Stimulated activated CD4-positive, alpha-beta T cell treated with anti-CD3 and anti-CD28 coated beads, Interleukin-1b, Interleukin-23, amount 100 ng/mL, for 1 hour (primary cell): Measurements from ENCODE around the gene TACSTD2.
"Not testable (repeated sequence)": the region's sequence is repeated elsewhere in the genome, so short reads cannot be mapped to it uniquely, and the experiment has no call there.

Experiments
- DNase-seq, 2 donors: peaks; one replicate each; pipeline ENCODE4 v3.0.0-alpha.2; 2020; ENCODE audit warnings: low read depth in 2 of 2

Gene TACSTD2

GRCh38 chr1:58576727-58577653, at the start of gene TACSTD2:
Gene TACSTD2 (minus strand): TSS chr1:58577252. CDS start chr1:58577156, 96 bp downstream.
- DNase-seq = no peak

GRCh38 chr1:58626293-58626692, 49.2 kb upstream of the TACSTD2 start:
- DNase-seq = no peak

GRCh38 chr1:58623259-58623658, 46.2 kb upstream of the TACSTD2 start:
- DNase-seq = not testable (repeated sequence)

- DNase-seq = no peak
Measured at GRCh38 chr1:58622571-58622970, 45.5 kb upstream of the TACSTD2 start.

GRCh38 chr1:58621391-58621790, 44.3 kb upstream of the TACSTD2 start:
- DNase-seq = no peak

- no peak for DNase-seq
Measured at GRCh38 chr1:58620926-58621325, 43.9 kb upstream of the TACSTD2 start.

GRCh38 chr1:58620259-58620658, 43.2 kb upstream of the TACSTD2 start:
- DNase-seq = no peak

GRCh38 chr1:58619286-58620054, 42.4 kb upstream of the TACSTD2 start:
- DNase-seq = no peak

- DNase-seq = no peak
Measured at GRCh38 chr1:58618303-58618702, 41.3 kb upstream of the TACSTD2 start.

- DNase-seq = no peak
Measured at GRCh38 chr1:58611861-58612385, 34.9 kb upstream of the TACSTD2 start.

GRCh38 chr1:58608945-58609344, 31.9 kb upstream of the TACSTD2 start:
- no peak for DNase-seq

GRCh38 chr1:58608297-58608696, 31.2 kb upstream of the TACSTD2 start:
- no peak for DNase-seq

- no peak for DNase-seq
Measured at GRCh38 chr1:58607391-58607790, 30.3 kb upstream of the TACSTD2 start.

- not testable (repeated sequence) for DNase-seq
Measured at GRCh38 chr1:58601921-58602320, 24.9 kb upstream of the TACSTD2 start.

- DNase-seq = no peak
Measured at GRCh38 chr1:58597996-58598395, 20.9 kb upstream of the TACSTD2 start.

- no peak for DNase-seq
Measured at GRCh38 chr1:58597076-58597475, 20.0 kb upstream of the TACSTD2 start.

- DNase-seq = no peak
Measured at GRCh38 chr1:58596631-58597052, 19.6 kb upstream of the TACSTD2 start.

GRCh38 chr1:58594546-58594945, 17.5 kb upstream of the TACSTD2 start:
- no peak for DNase-seq

- no peak for DNase-seq
Measured at GRCh38 chr1:58592522-58593134, 15.6 kb upstream of the TACSTD2 start.

GRCh38 chr1:58591806-58592205, 14.8 kb upstream of the TACSTD2 start:
- no peak for DNase-seq

GRCh38 chr1:58590019-58590418, 13.0 kb upstream of the TACSTD2 start:
- no peak for DNase-seq

GRCh38 chr1:58588396-58588795, 11.3 kb upstream of the TACSTD2 start:
- DNase-seq = no peak
